Measurements from ENCODE around the gene ZNF462.

- TF ChIP-seq CTCF (IDR thresholded peaks at IDR 0.05) (no peak), POLR2A (IDR thresholded peaks at IDR 0.05) (no peak)
Measured at GRCh38 chr9:106857811-106858470, 5.0 kb upstream of the ZNF462 start.
